Caco-2 (cell line): ENCODE data around the gene ENTREP3. TPM values are rescaled to one million over a fixed set of nuclear protein-coding genes. Genes with fewer than 3 reads are reported as not detected.

ENCODE experiments used
- BruUV-seq: library from RNA; stranded (reverse); fragments of 400-500 nt; replicated peaks from 2 replicates; lab custom pipeline; 2021; lab: Mats Ljungman, UMichigan
- CTCF ChIA-PET: fragments of 300-600 bp; sonication (Branson Sonifier 250); formaldehyde crosslinking; loops from one replicate; lab custom pipeline; 2022; ENCODE audit warnings: antibody characterized with exemption; lab: Charles Lee
- POLR2A ChIA-PET: fragments of 300-600 bp; sonication (Branson Sonifier 250); formaldehyde crosslinking; loops from one replicate; lab custom pipeline; 2022; ENCODE audit warnings: antibody characterized with exemption; lab: Charles Lee
- DNase-seq, 2 experiments: peaks; one replicate each; pipeline versions ENCODE4 v3.0.0 to v3.0.0-alpha.2; 2020 to 2022
- H3K27me3 ChIP-seq: replicated peaks from 2 replicates; pipeline ENCODE4 v1.6.0; 2011; ENCODE audit warnings: low read length; ENCODE audit not compliant: control insufficient read depth, insufficient read depth
- H3K36me3 ChIP-seq: 2 replicates; pipeline ENCODE4 v1.5.1; 2011; ENCODE audit warnings: low read length; ENCODE audit not compliant: control insufficient read depth, insufficient read depth
- H3K4me1 ChIP-seq: fragments of 250-450 bp; sonication (Bioruptor Pico); 2 replicates; pipeline ENCODE4 v1.5.1; 2020; ENCODE audit warnings: mild to moderate bottlenecking
- H3K4me3 ChIP-seq: 2 replicates; pipeline ENCODE4 v1.5.1; 2011; ENCODE audit warnings: low read depth, mild to moderate bottlenecking, control low read depth, low read length
- H3K9me3 ChIP-seq: fragments of 250-450 bp; sonication (Bioruptor Pico); 2 replicates; pipeline ENCODE4 v1.5.1; 2020; ENCODE audit warnings: mild to moderate bottlenecking, moderate library complexity
- H3K27ac Mint-ChIP-seq: one replicate; pipeline ENCODE4 v1.8.0; 2022; ENCODE audit warnings: mixed read lengths; ENCODE audit not compliant: unreplicated experiment
- H3K27me3 Mint-ChIP-seq: one replicate; pipeline ENCODE4 v1.8.0; 2022; ENCODE audit warnings: mixed read lengths; ENCODE audit not compliant: insufficient read depth, unreplicated experiment
- H3K36me3 Mint-ChIP-seq: one replicate; pipeline ENCODE4 v1.8.0; 2022; ENCODE audit warnings: mild to moderate bottlenecking, mixed read lengths; ENCODE audit not compliant: insufficient read depth, unreplicated experiment
- H3K4me1 Mint-ChIP-seq: one replicate; pipeline ENCODE4 v1.8.0; 2022; ENCODE audit warnings: low read depth, mixed read lengths; ENCODE audit not compliant: unreplicated experiment
- H3K4me3 Mint-ChIP-seq: one replicate; pipeline ENCODE4 v1.8.0; 2022; ENCODE audit warnings: mild to moderate bottlenecking, moderate library complexity, mixed read lengths; ENCODE audit not compliant: unreplicated experiment
- H3K9me3 Mint-ChIP-seq: one replicate; pipeline ENCODE4 v1.8.0; 2022; ENCODE audit warnings: mixed read lengths; ENCODE audit not compliant: unreplicated experiment
- CTCF ChIP-seq, 2 experiments: fragments of 200-600 bp in 1 of 2; IDR thresholded peaks; 1 replicate in 1 of 2; 2 replicates in 1 of 2; pipeline versions ENCODE4 v1.5.1 to v1.8.0; 2011 to 2022; ENCODE audit warnings: antibody characterized with exemption in 1 of 2, control low read depth in 1 of 2, inconsistent platforms in 1 of 2, low read depth in 1 of 2, low read length in 1 of 2, mild to moderate bottlenecking in 1 of 2, moderate library complexity in 1 of 2; ENCODE audit not compliant: insufficient read depth in 1 of 2, severe bottlenecking in 1 of 2, unreplicated experiment in 1 of 2
- intact Hi-C: fragments of 100-400 bp; cut with micrococcal nuclease; formaldehyde crosslinking; loops from one replicate; pipeline ENCODE4 v1.10.0; 2022; ENCODE audit not compliant: unreplicated experiment
- total RNA-seq: library from RNA; stranded (reverse); gene quantifications from 2 replicates; pipeline ENCODE4 v1.2.3, GENCODE V29; 2022

The ENTREP3 gene
- total RNA-seq, 1 experiment from 2014 or later: 33.1 TPM

DNA sequence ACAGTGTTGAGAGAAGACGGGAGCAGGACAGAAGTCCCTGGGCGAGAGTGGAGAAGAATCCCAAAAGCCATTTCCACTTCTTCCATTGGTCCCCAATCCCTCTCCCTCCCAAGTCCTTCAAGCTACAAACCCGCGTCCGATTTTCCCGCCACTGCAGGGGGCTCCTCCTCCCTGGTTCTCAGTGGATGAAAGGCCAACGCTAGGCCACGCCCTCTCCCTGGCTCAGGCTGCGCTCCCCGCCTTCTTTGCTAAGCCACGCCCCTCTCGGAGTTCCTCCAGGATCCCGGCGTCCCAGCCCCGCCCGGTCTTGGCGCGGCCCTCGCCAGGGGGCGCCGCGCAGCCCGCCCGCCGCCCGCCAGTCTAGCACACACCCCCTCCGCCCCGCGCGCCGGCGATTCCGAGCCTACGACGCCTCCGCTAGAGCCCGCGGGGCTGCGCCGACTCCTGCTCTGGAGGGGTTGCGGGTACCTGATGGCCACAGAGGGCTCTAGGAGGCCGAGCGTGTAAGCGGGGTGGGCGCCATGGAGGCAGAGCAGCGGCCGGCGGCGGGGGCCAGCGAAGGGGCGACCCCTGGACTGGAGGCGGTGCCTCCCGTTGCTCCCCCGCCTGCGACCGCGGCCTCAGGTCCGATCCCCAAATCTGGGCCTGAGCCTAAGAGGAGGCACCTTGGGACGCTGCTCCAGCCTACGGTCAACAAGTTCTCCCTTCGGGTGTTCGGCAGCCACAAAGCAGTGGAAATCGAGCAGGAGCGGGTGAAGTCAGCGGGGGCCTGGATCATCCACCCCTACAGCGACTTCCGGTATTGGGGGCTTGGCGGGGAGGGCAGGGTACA lies 22.0 kb upstream of the ENTREP3 start, which contains the start of gene HCN3:
Gene HCN3, plus strand, starts transcription at position 394 of the 832 bp plus-strand sequence. Its CDS starts 128 bp downstream, at position 522.
- intact Hi-C loops: loop anchor here (1.0 kb wide), 1 partner anchor 46 kb away; no protein-coding TSS in a partner anchor
- Mint-ChIP-seq H3K36me3 (peaks cover 30% of the 10 kb centered on the region), H3K27me3 (no peaks in the 10 kb centered on the region), H3K4me3 (peak within 1 kb of the TSS; percentile 47), H3K9me3 (no peaks in the 10 kb centered on the region), H3K27ac (no peak within 1 kb of the TSS), H3K4me1 (peaks cover 25% of the 10 kb centered on the region)
- H3K27me3 ChIP-seq: no peaks in the 10 kb centered on the region
- CTCF ChIA-PET: interaction anchor here (0.6 to 1.4 kb wide), 15 partner anchors 9 to 473 kb away, joined by 3 to 20 read pairs (median 5); partner anchors contain the start of genes FDPS and SCAMP3
- peak; percentile 98 to 99 for DNase-seq
- POLR2A ChIA-PET: interaction anchor here (0.6 to 1.0 kb wide), 3 partner anchors 46 to 657 kb away, joined by 3 to 6 read pairs (median 4); partner anchors contain the start of gene KHDC4
- H3K9me3 ChIP-seq: no peaks in the 10 kb centered on the region
- peaks cover 2% of the 10 kb centered on the region; the same call in 1 of the 2 replicates for H3K36me3 ChIP-seq
- TSS peak; percentile 18 for BruUV-seq
- TF ChIP-seq CTCF (IDR thresholded peaks at IDR 0.05; ENCODE audit: insufficient read depth in 1 of 2, low read depth in 1 of 2, low read length in 1 of 2, severe bottlenecking in 1 of 2, unreplicated experiment in 1 of 2): peak; percentile 47 to 79
- H3K4me3 ChIP-seq: peak within 1 kb of the TSS; percentile 87
- H3K4me1 ChIP-seq: 0 out of 2 replicates have a peak, but pooled peaks cover 8% of the 10 kb centered on the region

- no peak for TF ChIP-seq CTCF (IDR thresholded peaks at IDR 0.05; ENCODE audit: insufficient read depth in 1 of 2, low read depth in 1 of 2, low read length in 1 of 2, severe bottlenecking in 1 of 2, unreplicated experiment in 1 of 2)
- peak; percentile 98 for DNase-seq
- peak within 1 kb of the TSS; percentile 97 for H3K4me3 Mint-ChIP-seq
- H3K9me3 ChIP-seq: no peaks in the 10 kb centered on the region
- H3K27ac Mint-ChIP-seq: peak within 1 kb of the TSS; percentile 87
- no peaks in the 10 kb centered on the region for H3K27me3 ChIP-seq
- H3K4me3 ChIP-seq: peak within 1 kb of the TSS; percentile 75
- no peaks in the 10 kb centered on the region for H3K9me3 Mint-ChIP-seq
- BruUV-seq: no TSS peak
- peaks cover 58% of the 10 kb centered on the region for H3K36me3 Mint-ChIP-seq
- POLR2A ChIA-PET: interaction anchor here (0.5 to 2.0 kb wide), 14 partner anchors 12 to 1030 kb away, joined by 3 to 18 read pairs (median 6); partner anchors contain the start of genes ENTREP3, FDPS, SCAMP3 and SYT11
- intact Hi-C loops: loop anchor here (1.0 kb wide), 4 partner anchors 11 to 50 kb away; partner anchors contain the start of gene SCAMP3
- CTCF ChIA-PET: interaction anchor here (0.6 to 1.9 kb wide), 10 partner anchors 12 to 101 kb away, joined by 3 to 33 read pairs (median 8); partner anchors contain the start of genes ENTREP3, FDPS, KRTCAP2 and SCAMP3
- H3K36me3 ChIP-seq: peaks cover 6% of the 10 kb centered on the region
- peaks cover 20% of the 10 kb centered on the region for H3K4me1 Mint-ChIP-seq
- no peaks in the 10 kb centered on the region for H3K27me3 Mint-ChIP-seq
- H3K4me1 ChIP-seq: 0 out of 2 replicates have a peak, but pooled peaks cover 8% of the 10 kb centered on the region
Measured at GRCh38 chr1:155273343-155274245, 18.3 kb upstream of the ENTREP3 start, which contains the start of gene CLK2. Gene CLK2, minus strand, starts transcription at chr1:155273504. Its CDS starts 2,527 bp downstream, at chr1:155270977.
